ENCODE measurements around the gene CALHM5.

CALHM5 gene

GRCh38 chr6:116514111-116514510 is 2.7 kb downstream of the CALHM5 start:
- no peak overlapping the region for H3K27ac ChIP-seq (replicated peaks; ENCODE audit: low read length)
- H3K4ac ChIP-seq (ENCODE audit: low read length) = no peak overlapping the region

GRCh38 chr6:116515141-116515540 is 3.7 kb downstream of the CALHM5 start:
- Histone ChIP-seq H4K91ac (ENCODE audit: low read depth, low read length, poor library complexity) (no peak overlapping the region), H3K4me3 (ENCODE audit: low read length in 2 of 2) (no peak overlapping the region), H3K79me1 (ENCODE audit: low read depth, low read length) (no peaks in the 10 kb centered on the region), H2BK120ac (ENCODE audit: low read depth, low read length) (no peak overlapping the region), H2BK15ac (ENCODE audit: low read length) (no peak overlapping the region), H3K9me3 (replicated peaks in 1 of 2; ENCODE audit: control insufficient read depth in 2 of 2, insufficient read depth in 1 of 2, low read depth in 1 of 2, low read length in 2 of 2) (peaks cover 0 to 13% of the 10 kb centered on the region in 2 donors), H3K18ac (ENCODE audit: low read length) (no peak overlapping the region), H3K4me2 (ENCODE audit: insufficient read depth, low read length, poor library complexity, severe bottlenecking) (no peak overlapping the region), H3K23ac (ENCODE audit: low read depth, low read length, poor library complexity) (no peak overlapping the region), H2AK5ac (ENCODE audit: low read depth, low read length) (no peak overlapping the region), H3K9ac (ENCODE audit: low read depth, low read length, poor library complexity) (no peak overlapping the region), H2BK12ac (ENCODE audit: low read length) (no peak overlapping the region), H3K4ac (ENCODE audit: low read length) (no peak overlapping the region), H3K4me1 (ENCODE audit: control insufficient read depth in 2 of 2, insufficient read depth in 1 of 2, low read depth in 1 of 2, low read length in 2 of 2) (peaks cover 4 to 8% of the 10 kb centered on the region in 2 donors), H3K27me3 (ENCODE audit: control insufficient read depth in 3 of 3, insufficient read depth in 3 of 3, low read depth in 1 of 3, low read length in 3 of 3) (no peaks in the 10 kb centered on the region), H3K27ac (replicated peaks; ENCODE audit: low read length) (no peak overlapping the region), H2BK5ac (ENCODE audit: low read length) (no peak overlapping the region), H2AFZ (ENCODE audit: low read length) (no peak overlapping the region), H3K14ac (ENCODE audit: low read length) (no peak overlapping the region), H4K8ac (ENCODE audit: low read depth, low read length) (no peak overlapping the region), H3K36me3 (replicated peaks in 1 of 2; ENCODE audit: control insufficient read depth in 2 of 2, insufficient read depth in 2 of 2, low read length in 2 of 2) (peaks cover 0 to 25% of the 10 kb centered on the region in 2 donors)
- no peak for DNase-seq (ENCODE audit: low spot score)

More at GRCh38 chr6:116514111-116514510, 2.7 kb downstream of the CALHM5 start:
- H3K18ac ChIP-seq (ENCODE audit: low read length) = no peak overlapping the region
- H3K27me3 ChIP-seq (ENCODE audit: control insufficient read depth in 3 of 3, insufficient read depth in 3 of 3, low read depth in 1 of 3, low read length in 3 of 3) = no peaks in the 10 kb centered on the region
- H4K8ac ChIP-seq (ENCODE audit: low read depth, low read length) = no peak overlapping the region
- H3K4me2 ChIP-seq (ENCODE audit: insufficient read depth, low read length, poor library complexity, severe bottlenecking) = no peak overlapping the region
- no peak overlapping the region for H4K91ac ChIP-seq (ENCODE audit: low read depth, low read length, poor library complexity)
- H3K14ac ChIP-seq (ENCODE audit: low read length) = no peak overlapping the region
- no peak for DNase-seq (ENCODE audit: low spot score)
- no peak overlapping the region for H2BK5ac ChIP-seq (ENCODE audit: low read length)
- H3K79me1 ChIP-seq (ENCODE audit: low read depth, low read length) = no peaks in the 10 kb centered on the region
- no peak overlapping the region for H3K9ac ChIP-seq (ENCODE audit: low read depth, low read length, poor library complexity)
- WGBS, 2 donors (ENCODE audit: extremely low coverage in 2 of 2, insufficient read length in 2 of 2, insufficient replicate concordance in 1 of 2) = no CpG with 5 or more reads among the region's 4 CpGs
- H2BK120ac ChIP-seq (ENCODE audit: low read depth, low read length) = no peak overlapping the region
- H3K36me3 ChIP-seq (replicated peaks in 1 of 2; ENCODE audit: control insufficient read depth in 2 of 2, insufficient read depth in 2 of 2, low read length in 2 of 2) = peaks cover 0 to 25% of the 10 kb centered on the region in 2 donors
- no peak overlapping the region for H2AFZ ChIP-seq (ENCODE audit: low read length)
- H2BK12ac ChIP-seq (ENCODE audit: low read length) = no peak overlapping the region
- no peak overlapping the region for H2BK15ac ChIP-seq (ENCODE audit: low read length)
- H3K4me1 ChIP-seq (ENCODE audit: control insufficient read depth in 2 of 2, insufficient read depth in 1 of 2, low read depth in 1 of 2, low read length in 2 of 2) = peaks cover 4 to 8% of the 10 kb centered on the region in 2 donors
- no peak overlapping the region for H3K23ac ChIP-seq (ENCODE audit: low read depth, low read length, poor library complexity)
- H3K4me3 ChIP-seq (ENCODE audit: low read length in 2 of 2) = no peak overlapping the region
- H3K9me3 ChIP-seq (replicated peaks in 1 of 2; ENCODE audit: control insufficient read depth in 2 of 2, insufficient read depth in 1 of 2, low read depth in 1 of 2, low read length in 2 of 2) = peaks cover 0 to 13% of the 10 kb centered on the region in 2 donors
- H2AK5ac ChIP-seq (ENCODE audit: low read depth, low read length) = no peak overlapping the region

GRCh38 chr6:116518621-116519368 is 7.4 kb downstream of the CALHM5 start:
- H2BK5ac ChIP-seq (ENCODE audit: low read length) = no peak overlapping the region
- H3K4me2 ChIP-seq (ENCODE audit: insufficient read depth, low read length, poor library complexity, severe bottlenecking) = no peak overlapping the region
- no peak overlapping the region for H3K9ac ChIP-seq (ENCODE audit: low read depth, low read length, poor library complexity)
- H2AK5ac ChIP-seq (ENCODE audit: low read depth, low read length) = no peak overlapping the region
- no peak overlapping the region for H3K4ac ChIP-seq (ENCODE audit: low read length)
- H3K9me3 ChIP-seq (replicated peaks in 1 of 2; ENCODE audit: control insufficient read depth in 2 of 2, insufficient read depth in 1 of 2, low read depth in 1 of 2, low read length in 2 of 2) = peaks cover 0 to 13% of the 10 kb centered on the region in 2 donors
- no peak overlapping the region for H3K4me3 ChIP-seq (ENCODE audit: low read length in 2 of 2)
- no peaks in the 10 kb centered on the region for H3K27me3 ChIP-seq (ENCODE audit: control insufficient read depth in 3 of 3, insufficient read depth in 3 of 3, low read depth in 1 of 3, low read length in 3 of 3)
- H4K91ac ChIP-seq (ENCODE audit: low read depth, low read length, poor library complexity) = no peak overlapping the region
- no peak overlapping the region for H2BK15ac ChIP-seq (ENCODE audit: low read length)
- H2BK120ac ChIP-seq (ENCODE audit: low read depth, low read length) = no peak overlapping the region
- no peak overlapping the region for H3K14ac ChIP-seq (ENCODE audit: low read length)
- H2AFZ ChIP-seq (ENCODE audit: low read length) = no peak overlapping the region
- H3K36me3 ChIP-seq (replicated peaks in 1 of 2; ENCODE audit: control insufficient read depth in 2 of 2, insufficient read depth in 2 of 2, low read length in 2 of 2) = peaks cover 0 to 25% of the 10 kb centered on the region in 2 donors
- no peaks in the 10 kb centered on the region for H3K79me1 ChIP-seq (ENCODE audit: low read depth, low read length)
- H3K27ac ChIP-seq (replicated peaks; ENCODE audit: low read length) = no peak overlapping the region
- no peak overlapping the region for H2BK12ac ChIP-seq (ENCODE audit: low read length)
- WGBS, 2 donors (ENCODE audit: extremely low coverage in 2 of 2, insufficient read length in 2 of 2, insufficient replicate concordance in 1 of 2) = no CpG with 5 or more reads among the region's 4 CpGs
- peaks cover 0 to 2% of the 10 kb centered on the region in 2 donors for H3K4me1 ChIP-seq (ENCODE audit: control insufficient read depth in 2 of 2, insufficient read depth in 1 of 2, low read depth in 1 of 2, low read length in 2 of 2)
- H3K23ac ChIP-seq (ENCODE audit: low read depth, low read length, poor library complexity) = no peak overlapping the region
- H3K18ac ChIP-seq (ENCODE audit: low read length) = no peak overlapping the region
- no peak for DNase-seq (ENCODE audit: low spot score)
- no peak overlapping the region for H4K8ac ChIP-seq (ENCODE audit: low read depth, low read length)

GRCh38 chr6:116522896-116523295 is 11.5 kb downstream of the CALHM5 start:
- WGBS, 2 donors (ENCODE audit: extremely low coverage in 2 of 2, insufficient read length in 2 of 2, insufficient replicate concordance in 1 of 2) = no CpG with 5 or more reads among the region's 2 CpGs

More at GRCh38 chr6:116522896-116523295, 11.5 kb downstream of the CALHM5 start:
- H3K14ac ChIP-seq (ENCODE audit: low read length) = no peak overlapping the region
- H3K4me1 ChIP-seq (ENCODE audit: control insufficient read depth in 2 of 2, insufficient read depth in 1 of 2, low read depth in 1 of 2, low read length in 2 of 2) = peaks cover 0 to 3% of the 10 kb centered on the region in 2 donors
- no peaks in the 10 kb centered on the region for H3K9me3 ChIP-seq (replicated peaks in 1 of 2; ENCODE audit: control insufficient read depth in 2 of 2, insufficient read depth in 1 of 2, low read depth in 1 of 2, low read length in 2 of 2)
- H3K27me3 ChIP-seq (ENCODE audit: control insufficient read depth in 3 of 3, insufficient read depth in 3 of 3, low read depth in 1 of 3, low read length in 3 of 3) = no peaks in the 10 kb centered on the region
- no peak overlapping the region for H3K4me3 ChIP-seq (ENCODE audit: low read length in 2 of 2)
- no peaks in the 10 kb centered on the region for H3K36me3 ChIP-seq (replicated peaks in 1 of 2; ENCODE audit: control insufficient read depth in 2 of 2, insufficient read depth in 2 of 2, low read length in 2 of 2)
- no peak overlapping the region for H4K8ac ChIP-seq (ENCODE audit: low read depth, low read length)
- H2BK5ac ChIP-seq (ENCODE audit: low read length) = no peak overlapping the region
- no peak overlapping the region for H3K9ac ChIP-seq (ENCODE audit: low read depth, low read length, poor library complexity)
- H3K4ac ChIP-seq (ENCODE audit: low read length) = no peak overlapping the region
- H3K27ac ChIP-seq (replicated peaks; ENCODE audit: low read length) = no peak overlapping the region
- no peak overlapping the region for H2BK120ac ChIP-seq (ENCODE audit: low read depth, low read length)
- no peak overlapping the region for H2AK5ac ChIP-seq (ENCODE audit: low read depth, low read length)
- H3K4me2 ChIP-seq (ENCODE audit: insufficient read depth, low read length, poor library complexity, severe bottlenecking) = no peak overlapping the region
- DNase-seq (ENCODE audit: low spot score) = no peak
- H2BK12ac ChIP-seq (ENCODE audit: low read length) = no peak overlapping the region
- H4K91ac ChIP-seq (ENCODE audit: low read depth, low read length, poor library complexity) = no peak overlapping the region
- H3K79me1 ChIP-seq (ENCODE audit: low read depth, low read length) = no peaks in the 10 kb centered on the region
- no peak overlapping the region for H3K18ac ChIP-seq (ENCODE audit: low read length)
- no peak overlapping the region for H3K23ac ChIP-seq (ENCODE audit: low read depth, low read length, poor library complexity)
- no peak overlapping the region for H2AFZ ChIP-seq (ENCODE audit: low read length)
- H2BK15ac ChIP-seq (ENCODE audit: low read length) = no peak overlapping the region

All from neuronal stem cell (in vitro differentiated cells).